GM21447 (cell line): ENCODE results near the gene GNS.
A peak's percentile ranks its signal among the peaks of the same experiment; 100 is the strongest.
"Not testable (repeated sequence)": the region's sequence is repeated elsewhere in the genome, so short reads cannot be mapped to it uniquely, and the experiment has no call there.

Experiments
- ATAC-seq: cut with Tn5 transposase; IDR thresholded peaks from one replicate; pipeline ENCODE4 v1.9.1; 2021; ENCODE audit not compliant: unreplicated experiment

GNS gene

DNA sequence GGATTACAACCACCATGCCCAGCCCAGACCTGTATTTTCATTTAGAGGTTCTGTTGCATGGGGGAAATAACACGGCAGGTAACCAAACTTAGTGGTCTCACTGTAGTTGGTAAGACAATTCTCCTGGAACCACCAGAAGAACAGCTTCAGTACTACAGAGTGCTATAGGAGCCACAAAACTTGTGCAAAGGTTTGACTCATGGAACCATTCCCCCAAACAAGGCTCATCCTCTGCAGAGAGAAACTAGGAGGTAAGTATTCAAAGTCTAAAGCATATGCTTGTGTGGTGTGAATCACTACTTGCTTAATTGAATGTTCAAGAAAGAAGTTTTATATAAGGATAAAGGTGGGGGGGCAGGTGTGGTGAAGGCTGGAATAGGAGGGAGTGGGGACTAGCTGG is 58.7 kb downstream of the GNS start:
- no peak for ATAC-seq

DNA sequence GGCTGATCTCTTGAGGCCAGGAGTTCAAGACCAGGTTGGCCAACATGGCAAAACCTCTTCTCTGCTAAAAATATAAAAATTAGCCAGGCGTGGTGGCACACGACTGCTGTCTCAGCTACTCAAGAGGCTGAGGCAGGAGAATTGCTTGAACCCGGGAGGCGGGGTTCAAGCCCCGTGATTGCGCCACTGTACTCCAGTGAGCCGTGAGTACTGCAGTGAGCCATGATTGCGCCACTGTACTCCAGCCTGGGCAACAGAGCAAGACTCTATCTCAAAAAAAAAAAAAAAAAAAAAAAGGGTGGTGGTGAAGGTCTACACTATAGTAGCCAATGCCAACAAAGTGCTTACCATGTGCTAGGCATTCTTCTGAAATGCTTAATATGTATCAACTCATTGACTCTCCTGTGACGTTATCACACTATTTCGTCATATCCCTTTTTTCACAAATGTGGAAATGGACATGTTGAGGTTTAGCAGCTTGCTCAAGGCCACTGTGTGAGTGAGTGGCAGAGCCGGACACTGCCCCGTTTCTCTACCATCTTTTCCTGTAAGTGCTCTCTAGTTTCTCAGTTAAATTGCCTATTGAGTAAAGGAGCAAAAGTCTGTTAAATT is 59.6 kb downstream of the GNS start:
- no peak for ATAC-seq

DNA sequence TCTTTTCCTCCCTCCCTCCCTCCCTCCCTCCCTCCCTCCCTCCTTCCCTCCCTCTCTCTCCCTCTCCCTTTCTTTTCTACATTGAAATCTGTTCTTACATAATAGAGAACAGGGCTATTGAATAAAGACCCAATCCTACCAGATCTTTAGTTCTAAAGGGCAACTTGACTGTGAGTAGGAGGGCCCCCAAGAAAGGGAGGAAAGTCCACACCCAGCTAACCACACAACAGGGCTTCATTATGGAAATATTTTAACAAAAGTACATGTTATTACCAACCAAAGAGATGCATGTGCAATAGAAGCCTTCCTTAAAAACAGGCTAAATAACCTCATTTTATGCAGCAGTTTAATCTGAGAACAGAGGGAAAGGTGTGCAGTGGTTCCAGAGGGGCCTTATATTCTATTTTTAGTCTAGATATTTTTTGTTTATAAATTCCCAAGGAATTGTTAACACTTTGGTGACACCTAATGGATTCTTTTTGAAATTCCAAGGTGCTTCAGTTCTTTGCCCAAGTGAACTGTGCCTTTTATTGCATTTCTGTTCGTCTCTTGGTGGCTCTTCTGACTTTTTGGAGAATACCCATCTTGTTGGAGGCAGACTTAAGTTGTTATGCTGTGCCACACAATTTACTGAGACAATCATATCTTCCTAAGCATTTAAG is 63.0 kb downstream of the GNS start:
- ATAC-seq: no peak

DNA sequence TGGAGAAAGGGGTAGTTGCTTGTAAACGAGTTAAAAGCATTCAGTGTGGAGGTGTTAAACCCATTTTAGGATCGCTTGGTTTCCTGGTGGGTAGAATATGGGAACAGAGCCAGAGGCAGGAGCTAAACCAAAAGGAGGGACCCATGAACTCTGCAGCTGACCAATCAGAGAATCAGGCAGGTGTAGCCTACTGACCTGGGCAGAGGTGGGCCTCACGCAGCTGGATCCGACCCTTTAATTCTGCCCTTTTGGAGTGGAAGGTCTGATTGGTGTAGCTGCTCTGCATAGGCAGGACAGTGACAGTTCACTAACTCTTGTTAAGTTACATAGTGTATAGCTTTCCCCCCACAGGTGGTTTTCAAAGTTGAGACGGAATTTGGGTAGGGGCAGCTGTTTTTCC is 63.7 kb downstream of the GNS start:
- ATAC-seq: no peak

DNA sequence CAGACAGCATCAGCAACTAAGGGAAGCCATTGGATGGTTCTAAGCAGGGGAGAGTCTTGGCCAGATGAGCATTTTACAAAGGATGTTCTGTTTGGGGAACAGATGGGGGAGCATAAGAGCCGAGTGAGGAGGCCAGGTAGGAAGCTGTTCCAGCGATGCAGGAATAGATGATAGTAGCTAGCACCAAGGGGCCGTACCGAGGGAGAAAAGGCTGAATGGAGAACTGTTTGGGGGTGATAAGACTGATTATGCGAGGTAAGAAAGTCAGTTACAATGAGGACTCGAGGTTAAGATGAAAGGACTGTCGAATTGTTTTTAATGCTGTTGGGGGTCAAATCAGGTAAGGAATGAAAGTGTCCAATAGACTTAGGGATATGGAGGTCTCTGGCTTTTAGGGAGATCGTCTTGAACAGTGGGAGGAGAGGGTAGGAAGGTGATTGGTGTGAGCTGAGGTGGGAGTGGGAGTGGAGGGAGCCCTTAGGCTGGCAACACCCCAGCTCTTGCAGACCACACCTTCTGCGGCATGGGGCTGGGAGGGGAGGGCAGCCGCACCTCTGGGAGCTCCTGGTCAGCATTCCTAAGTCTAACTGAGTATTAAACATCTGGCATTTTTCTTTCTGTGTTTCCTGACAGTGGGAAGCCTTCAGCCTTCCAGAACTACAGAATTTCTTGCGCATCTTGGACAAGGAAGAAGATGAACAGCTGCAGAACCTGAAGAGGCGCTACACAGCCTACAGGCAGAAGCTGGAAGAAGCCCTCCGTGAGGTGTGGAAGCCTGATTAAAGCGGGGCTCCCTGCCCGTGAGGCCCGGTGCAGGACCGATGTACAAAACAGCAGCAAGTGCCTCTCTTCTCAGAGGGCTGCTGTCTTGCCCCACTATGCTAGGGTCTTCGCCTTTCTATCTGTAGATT is 64.8 kb downstream of the GNS start:
- ATAC-seq: no peak

DNA sequence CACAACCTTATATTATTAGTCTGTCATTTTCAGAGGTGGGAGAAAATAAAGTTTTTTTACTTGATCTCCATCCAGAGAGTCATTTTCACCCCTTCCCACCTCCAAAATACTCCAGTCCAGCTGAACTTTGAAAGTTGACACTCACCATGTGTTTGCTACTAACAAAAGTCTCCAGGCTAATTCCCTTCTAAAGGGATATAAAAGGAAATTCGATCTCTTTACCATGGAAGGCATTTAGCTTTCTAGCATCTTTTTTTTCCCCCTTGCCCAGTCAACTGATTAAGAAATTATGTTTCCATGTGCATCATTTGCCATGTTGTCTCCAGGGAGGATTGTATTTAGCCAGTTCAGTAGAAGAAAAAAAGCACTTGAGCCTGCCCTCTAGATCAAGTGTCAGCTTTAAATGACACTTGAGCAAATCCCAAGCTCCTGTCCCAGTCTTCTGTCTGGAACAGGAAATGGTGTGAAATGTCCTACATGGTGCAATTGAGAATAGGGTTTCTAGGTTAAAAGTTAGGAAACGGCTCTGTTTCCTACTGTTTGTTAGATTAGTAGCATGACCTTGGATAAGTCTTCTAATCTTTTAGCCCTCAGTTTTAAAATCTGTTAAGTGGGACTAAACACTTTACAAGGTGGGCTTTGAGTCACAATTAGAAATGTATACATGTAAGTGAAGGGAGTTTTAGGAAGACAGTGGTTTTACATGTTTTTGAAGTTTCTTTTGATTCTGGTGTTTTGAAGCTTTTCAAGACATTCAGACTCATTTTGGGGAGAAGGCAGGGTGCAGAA is 67.2 kb downstream of the GNS start:
- ATAC-seq: no peak

DNA sequence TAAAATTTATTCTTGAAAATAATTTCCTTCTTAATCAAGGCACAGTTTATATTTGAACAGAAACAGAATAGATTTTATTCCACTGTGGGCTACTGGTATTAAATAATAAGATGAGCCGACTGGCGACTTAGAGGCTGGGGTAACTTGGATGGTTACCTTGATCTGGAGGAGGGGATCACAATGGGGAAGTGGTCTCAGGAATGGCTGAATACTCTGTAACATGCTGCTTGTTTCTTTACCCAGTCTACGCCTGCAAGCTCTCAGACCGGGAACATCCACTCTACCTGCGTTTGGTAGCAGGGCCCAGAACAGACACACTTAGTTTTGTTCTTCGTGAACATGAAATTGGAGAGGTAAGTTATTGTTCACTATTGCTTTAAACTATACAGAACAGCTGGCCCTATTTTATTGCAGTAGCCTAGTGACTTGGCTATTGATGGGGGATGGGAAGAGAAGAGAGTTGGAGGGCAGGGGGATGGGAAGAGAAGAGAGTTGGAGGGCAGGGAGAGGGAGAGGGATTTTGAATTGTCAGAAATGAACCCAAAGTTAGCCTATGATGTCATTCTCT is 67.9 kb downstream of the GNS start:
- no peak for ATAC-seq

DNA sequence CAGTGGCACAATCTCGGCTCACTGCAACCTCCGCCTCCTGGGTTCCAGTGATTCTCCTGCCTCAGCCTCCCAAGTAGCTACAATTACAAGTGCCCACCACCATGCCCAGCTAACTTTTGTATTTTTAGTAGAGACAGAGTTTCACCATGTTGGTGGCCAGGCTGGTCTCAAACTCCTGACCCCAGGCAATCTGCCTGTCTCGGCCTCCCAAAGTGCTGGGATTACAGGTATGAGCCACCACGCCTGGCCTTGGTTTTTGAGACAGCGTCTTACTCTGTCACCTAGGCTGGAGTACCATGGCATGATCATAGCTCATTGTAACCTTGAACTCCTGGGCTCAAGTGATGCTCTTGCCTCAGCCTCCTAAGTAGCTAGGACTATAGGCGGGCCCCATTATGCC is 69.0 kb downstream of the GNS start:
- not testable (repeated sequence) for ATAC-seq

DNA sequence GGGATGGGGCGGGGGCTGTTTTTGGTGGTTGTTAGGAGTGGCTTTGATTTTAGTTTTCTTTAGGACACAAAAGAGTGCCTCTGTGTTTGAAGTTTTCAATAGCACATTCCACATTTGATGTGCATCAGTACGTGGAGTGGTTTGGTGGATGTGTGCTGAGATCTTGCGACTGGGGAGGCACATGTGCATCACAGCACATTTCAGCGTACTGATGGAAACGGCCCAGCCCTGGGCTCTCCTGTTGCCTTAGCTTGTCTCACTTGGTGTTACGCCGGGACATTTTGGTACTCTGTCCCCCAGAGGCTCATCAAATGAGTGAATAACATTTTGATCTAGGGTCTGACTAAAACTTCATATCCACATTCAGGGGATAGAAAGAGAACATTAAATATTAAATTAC is 70.5 kb downstream of the GNS start:
- no peak for ATAC-seq

DNA sequence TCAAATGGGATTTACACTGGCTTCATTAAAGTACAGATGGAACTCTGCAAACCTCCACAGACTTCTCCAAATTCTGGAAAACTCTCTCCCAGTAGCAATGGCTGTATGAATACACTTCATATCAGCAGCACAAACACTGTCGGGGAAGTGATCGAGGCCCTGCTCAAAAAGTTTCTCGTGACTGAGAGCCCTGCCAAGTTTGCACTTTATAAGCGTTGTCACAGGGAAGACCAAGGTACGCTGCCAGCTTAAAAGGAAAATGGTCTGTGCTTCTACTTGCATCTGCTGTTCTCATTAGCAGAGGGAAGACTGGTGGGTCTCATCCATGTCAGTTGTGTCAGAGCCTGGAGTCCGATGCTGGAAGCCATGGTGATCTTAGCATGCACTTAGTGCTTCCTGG is 71.0 kb downstream of the GNS start:
- ATAC-seq: no peak

DNA sequence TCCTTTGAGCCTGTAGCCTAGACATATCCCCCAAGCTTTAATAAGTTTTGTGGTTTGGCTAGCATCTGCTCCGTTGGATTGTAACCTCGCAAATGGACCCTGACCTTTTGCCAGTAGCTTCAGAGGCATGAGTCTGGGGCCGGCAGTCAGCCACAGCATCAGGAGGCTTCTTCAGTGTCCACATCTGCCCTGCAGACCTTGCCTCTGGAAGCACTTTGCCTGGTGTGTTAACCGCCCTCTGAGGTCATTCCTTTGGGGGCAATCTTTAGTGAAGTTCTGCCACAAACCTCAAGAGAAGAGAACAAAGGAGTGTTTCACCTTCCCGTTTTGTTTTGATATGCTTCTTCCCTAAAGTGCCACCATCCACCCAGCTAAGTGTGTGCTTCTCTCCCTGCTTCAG is 71.4 kb downstream of the GNS start:
- no peak for ATAC-seq

DNA sequence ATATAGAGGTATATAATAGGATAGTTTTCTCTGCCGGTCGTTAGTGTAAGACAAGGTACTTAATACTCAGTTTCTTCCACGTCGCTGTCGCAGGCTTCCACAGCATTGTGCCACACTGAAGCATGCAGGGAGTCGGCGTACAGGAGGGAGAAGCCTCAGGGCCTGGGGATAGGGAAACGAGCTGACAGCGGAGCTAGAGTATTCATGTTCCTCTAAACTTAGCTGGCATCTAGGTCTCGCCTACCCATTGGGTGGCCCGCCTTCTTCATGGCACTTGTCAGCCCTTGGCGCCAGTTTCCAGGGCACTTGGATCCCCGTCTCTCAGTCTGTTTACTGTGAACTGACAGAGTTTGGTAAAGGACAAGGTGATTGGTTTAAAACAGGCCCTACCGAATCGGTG is 73.6 kb downstream of the GNS start:
- ATAC-seq: no peak

DNA sequence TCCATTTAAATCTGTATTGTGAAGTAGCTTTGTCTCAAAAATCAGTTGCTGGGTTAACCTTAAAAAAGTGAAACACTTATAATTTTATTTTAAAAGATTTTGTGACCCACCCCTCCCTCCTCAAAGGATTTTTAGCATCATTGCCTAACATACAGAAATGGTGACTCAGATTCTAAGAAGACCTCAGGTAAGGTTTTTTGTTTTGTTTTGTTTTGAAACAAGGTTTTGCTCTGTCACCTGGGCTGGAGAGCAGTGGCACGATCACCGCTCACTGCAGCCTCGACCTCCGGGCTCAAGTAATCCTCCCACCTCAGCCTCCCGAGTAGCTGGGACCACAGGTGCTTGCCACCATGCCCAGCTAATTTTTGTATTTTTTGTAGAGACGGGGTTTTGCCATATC is 74.2 kb downstream of the GNS start:
- no peak for ATAC-seq

DNA sequence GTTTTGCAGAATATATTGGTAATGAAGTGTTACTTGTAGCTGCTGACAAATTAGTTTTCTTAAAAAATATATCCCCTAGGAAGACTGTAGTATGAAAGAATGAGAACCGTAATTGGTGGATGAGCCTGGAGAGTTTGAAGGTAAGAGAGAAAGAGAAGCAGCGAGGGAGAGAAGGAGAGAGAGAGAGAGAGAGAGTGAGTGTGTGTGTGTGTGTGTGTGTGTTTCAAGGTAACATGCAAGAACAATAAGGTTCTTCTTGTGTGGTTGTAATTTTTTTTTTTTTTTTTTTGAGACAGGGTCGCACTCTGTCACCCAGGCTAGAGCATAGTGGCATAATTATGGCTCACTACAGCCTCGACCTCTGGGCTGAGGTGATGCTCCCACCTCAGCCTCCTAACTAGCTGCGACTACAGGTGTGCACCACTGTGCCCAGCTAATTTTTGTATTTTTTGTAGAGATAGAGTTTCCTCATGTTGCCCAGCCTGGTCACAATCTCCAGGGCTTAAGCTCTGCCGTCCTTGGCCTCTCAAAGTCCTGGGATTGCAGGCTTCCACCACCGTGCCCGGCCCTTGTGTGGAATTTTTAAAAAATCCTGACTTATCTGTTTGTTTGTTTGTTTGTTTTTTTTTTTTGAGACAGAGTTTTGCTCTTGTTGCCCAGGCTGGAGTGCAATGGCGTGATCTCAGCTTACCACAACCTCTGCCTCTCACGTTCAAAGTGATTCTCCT is 75.2 kb downstream of the GNS start:
- no peak for ATAC-seq

DNA sequence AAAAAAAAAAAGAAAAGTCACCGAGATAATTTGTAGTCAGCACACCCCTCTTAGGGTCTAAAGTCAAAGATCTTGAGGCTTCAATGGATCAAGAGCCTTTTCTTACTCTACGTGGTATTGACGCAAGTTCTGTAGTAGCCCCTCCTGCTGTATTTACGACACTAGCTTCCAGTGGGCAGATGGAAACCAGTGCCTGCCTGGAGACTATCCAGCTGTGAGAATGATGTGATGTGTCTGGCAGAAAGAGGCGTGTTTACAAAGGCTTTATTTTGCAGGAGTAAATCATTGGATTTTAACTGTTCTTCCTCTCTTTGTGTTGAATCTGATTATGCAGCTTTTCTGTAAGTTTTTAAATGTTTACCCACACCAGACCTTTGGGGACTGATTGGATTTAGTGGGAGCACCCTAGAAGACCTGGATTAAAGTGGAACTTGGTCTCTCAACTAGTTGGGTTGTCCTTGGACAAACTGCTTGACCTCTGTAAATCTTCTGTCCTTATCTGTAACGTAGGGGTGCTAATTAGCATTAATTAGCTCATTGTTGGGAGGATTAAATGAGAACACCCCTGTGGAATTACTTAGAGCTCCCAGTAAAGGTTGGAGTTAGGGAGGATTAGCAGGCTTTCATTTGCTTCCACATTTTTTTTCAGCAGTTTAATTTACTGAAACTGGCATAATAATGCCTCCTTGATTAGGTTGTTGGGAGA is 76.5 kb downstream of the GNS start:
- ATAC-seq: no peak

DNA sequence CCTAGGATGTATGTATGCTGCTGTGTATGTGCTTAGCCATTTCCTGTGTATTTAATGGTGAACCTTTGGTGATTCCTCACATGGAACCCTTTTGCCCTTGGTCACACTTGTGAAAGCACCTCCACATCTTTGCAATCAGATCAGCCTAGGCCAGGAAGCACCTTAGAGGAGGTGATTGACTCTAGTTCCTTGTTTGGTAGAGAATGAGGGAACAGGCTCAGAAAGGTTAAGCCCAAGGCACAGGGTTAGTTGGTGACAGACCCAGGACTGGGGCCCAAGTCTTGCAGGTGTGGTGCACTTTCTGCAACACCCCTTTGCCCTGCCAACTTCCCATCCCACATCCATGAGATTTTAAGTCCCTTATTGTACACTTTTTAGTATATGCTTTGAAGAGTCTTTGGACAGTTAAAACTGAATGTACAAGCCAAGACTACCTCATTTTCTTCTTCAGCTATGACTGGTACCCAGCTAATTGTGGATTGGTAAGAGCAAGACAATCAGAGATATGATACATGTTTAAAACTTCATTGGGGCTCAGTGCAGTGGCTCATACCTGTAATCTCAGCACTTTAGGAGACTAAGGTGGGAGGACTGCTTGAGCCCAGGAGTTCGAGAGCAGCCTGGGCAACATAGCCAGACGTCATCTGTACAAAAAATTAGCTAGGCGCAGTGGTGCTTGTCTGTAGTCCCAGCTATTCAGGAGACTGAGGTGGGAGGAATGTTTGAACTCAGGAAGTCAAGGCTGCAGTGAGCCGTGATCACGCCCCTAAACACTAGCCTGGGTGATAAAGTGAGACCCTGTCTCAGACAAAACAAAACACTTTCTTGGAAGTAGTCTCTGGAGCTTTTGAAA is 77.8 kb downstream of the GNS start:
- peak; percentile 41 for ATAC-seq

DNA sequence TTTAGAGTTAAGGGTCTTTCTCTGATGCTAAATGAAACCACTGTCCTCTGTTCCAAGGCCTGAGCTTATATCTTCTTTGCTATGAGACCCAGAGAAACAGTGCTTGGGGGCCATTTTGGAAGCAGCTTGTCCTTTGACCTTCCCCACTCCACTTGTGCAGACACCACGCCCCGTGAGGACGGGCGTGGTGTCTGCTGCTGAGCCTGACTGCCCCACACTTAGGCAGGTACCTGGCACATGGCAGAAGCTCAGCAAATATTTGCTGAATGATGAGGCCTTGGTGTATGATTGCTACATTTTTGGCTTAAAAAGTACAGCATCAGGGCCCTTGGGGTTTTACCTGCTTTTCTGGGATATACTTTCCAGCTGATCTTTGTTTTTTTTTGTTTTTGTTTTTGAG is 79.0 kb downstream of the GNS start:
- no peak for ATAC-seq

DNA sequence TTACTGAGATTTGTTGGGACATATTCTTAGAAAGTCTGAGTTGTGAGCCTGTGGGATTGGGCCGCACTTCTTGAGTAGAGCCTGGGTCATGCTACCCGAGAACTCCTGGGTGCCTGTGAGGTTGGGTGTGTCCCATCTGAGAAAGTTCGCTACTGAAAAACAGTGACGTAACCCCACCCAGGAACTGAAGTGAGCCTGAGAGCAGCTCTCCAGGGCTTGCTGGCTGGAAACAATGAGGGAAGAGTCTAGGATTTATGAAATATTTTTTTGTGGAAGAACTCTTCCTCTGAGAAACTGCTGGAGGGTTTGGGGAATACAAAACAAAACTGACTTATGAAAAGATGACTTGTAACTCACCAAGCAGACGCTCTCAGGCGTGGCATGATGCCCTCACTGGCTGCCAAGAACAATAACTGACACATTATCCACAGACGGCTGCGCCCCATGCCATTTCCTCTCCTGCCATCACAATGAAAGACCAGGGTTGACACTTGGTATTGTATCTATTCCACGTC is 79.7 kb downstream of the GNS start:
- ATAC-seq: peak; percentile 40

DNA sequence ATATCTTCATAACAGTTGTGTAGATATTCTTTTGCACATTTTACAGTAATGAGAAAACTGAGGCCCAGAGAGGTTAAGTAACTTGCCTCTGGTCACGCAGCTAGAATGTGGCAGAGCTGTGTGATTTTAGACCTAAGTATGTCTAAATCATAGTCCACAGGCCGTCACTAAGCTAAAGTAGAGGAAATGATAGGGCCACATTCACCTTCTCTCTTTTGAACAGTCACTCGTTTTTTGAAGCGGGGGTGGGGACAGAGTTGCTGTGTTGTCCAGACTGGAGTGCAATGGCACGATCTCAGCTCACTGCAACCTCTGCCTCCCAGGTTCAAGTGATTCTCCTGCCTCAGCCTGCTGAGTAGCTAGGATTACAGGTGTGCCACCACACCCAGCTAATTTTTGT is 80.4 kb downstream of the GNS start:
- no peak for ATAC-seq
